NCI-H2196 treated with DMSO at 0.1 percent for 48 hours (cell line): Measurements from ENCODE around the gene ACTRT1.

Experiments
- DNase-seq: peaks from one replicate; lab custom pipeline; 2025; ENCODE audit not compliant: unreplicated experiment; lab: John Stamatoyannopoulos, UW

The ACTRT1 gene

GRCh38 chrX:128052303-128052702, at the start of gene ACTRT1:
TSS of gene ACTRT1 (minus strand) at chrX:128052403. CDS start at chrX:128052206, 197 bp downstream.
- no peak for DNase-seq

DNA sequence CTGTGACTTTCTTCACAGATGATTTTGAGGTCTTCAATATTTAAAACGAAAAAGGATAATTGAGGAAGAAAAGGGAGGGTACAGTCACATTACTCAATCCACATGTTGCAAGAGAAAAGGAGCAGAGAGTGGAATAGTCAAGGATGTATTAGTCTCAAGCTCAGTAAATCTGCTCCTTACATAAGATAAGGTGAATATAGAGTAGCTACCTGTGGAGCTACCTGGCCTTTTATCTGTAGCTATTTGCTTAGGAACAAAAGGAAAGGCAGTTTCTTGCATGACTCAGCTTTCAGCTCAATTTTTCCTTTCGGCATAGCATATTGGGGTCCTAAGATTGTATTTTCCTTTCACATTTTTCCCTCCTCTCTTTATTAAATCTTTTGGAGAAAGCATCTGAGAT, 26.3 kb upstream of the ACTRT1 start:
- no peak for DNase-seq

- DNase-seq: no peak
Measured at GRCh38 chrX:128057421-128057820, 5.2 kb upstream of the ACTRT1 start.

- DNase-seq: no peak
Measured at GRCh38 chrX:128051526-128051925, 677 bp downstream of the ACTRT1 start.

GRCh38 chrX:128035318-128035717, 16.9 kb downstream of the ACTRT1 start:
- DNase-seq: no peak

DNA sequence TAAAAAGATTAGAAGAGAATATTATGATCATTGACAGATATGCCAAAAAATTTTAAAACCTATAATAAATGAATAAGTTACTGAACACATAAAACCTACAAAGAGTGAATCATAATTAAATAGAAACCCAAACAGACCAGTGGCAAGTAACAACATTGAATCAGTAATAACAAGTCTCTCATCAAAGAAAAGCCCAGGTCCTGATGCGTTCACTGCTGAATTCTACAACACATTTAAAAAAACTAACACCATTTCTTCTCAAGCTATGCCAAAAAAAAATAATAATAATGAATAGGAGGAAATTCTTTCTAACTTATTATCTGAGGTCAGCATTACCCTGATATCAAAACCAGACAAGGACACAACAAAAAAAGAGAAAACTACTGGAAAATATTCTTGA, 30.6 kb downstream of the ACTRT1 start:
- DNase-seq: no peak

DNA sequence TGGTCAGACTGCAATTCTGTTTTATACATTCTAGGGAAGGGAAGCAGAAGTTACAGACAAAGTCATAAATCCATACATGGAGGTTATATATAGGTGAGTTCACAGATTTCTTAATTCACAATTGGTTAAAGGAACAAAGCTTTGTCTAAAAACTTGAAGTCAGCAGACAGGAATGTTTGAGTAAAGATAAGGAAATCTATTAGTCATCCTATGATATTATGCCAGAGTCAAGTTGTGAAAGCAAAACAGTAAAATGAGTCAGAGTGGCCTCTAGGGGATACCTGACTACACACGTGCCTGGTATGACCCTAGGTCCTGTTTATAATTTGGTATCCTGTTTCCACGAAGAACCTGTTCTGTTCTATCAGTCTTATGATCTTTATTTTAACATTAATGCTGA, 31.5 kb downstream of the ACTRT1 start:
- no peak for DNase-seq

DNA sequence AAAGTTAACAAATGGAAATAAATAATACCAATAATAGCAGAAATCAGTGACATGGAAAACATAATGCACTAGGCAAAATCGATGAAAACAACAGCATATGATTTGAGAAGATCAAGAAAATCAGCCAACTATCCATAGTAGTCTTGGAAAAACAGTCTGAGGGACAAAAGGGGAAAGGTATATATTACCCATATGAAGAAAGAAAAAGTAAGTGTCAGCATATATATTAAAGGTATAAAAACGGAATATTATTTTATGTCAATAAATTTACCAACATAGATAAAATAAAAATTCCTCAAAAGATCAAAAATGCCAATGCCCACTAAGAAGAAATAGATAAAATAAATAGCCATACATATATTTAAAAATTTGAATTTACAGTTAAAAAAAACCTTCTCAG, 33.0 kb downstream of the ACTRT1 start:
- DNase-seq: no peak

GRCh38 chrX:128012015-128012414, 40.2 kb downstream of the ACTRT1 start:
- no peak for DNase-seq

GRCh38 chrX:128007882-128008281, 44.3 kb downstream of the ACTRT1 start:
- no peak for DNase-seq
